Transverse colon (tissue), 4 donors: ENCODE measurements around the gene TTC28. TPM values are rescaled to one million over a fixed set of nuclear protein-coding genes. Genes with fewer than 3 reads are reported as not detected.

ENCODE experiments used
- DNase-seq: peaks from one replicate; pipeline ENCODE4 v3.0.0-alpha.2; 2019
- H3K27ac ChIP-seq, 4 donors: fragments of 200-600 bp; sonication (generic); 2 replicates each; pipeline ENCODE4 v1.5.1; 2016 to 2018; ENCODE audit warnings: inconsistent platforms in 4 of 4
- H3K27me3 ChIP-seq: fragments of 200-600 bp; sonication (generic); 2 replicates; pipeline ENCODE4 v1.5.1; 2017; ENCODE audit warnings: inconsistent platforms
- H3K36me3 ChIP-seq, 4 donors: fragments of 200-600 bp; sonication (generic); 2 replicates each; pipeline ENCODE4 v1.5.1; 2017 to 2019; ENCODE audit warnings: inconsistent platforms in 4 of 4
- H3K4me1 ChIP-seq, 4 donors: fragments of 200-600 bp; sonication (generic); 2 replicates each; pipeline ENCODE4 v1.5.1; 2017 to 2020; ENCODE audit warnings: inconsistent platforms in 4 of 4
- H3K4me3 ChIP-seq, 4 donors: fragments of 200-600 bp; sonication (generic); 1 replicate in 1 of 4; 2 replicates in 3 of 4; pipeline versions ENCODE4 v1.5.1 to v1.6.1; 2017 to 2019; ENCODE audit warnings: inconsistent platforms in 4 of 4
- H3K9me3 ChIP-seq, 2 donors: fragments of 200-600 bp; sonication (generic); 2 replicates each; pipeline ENCODE4 v1.5.1; 2017 to 2019; ENCODE audit warnings: inconsistent platforms in 2 of 2
- EP300 ChIP-seq: sonication (generic); formaldehyde crosslinking; IDR thresholded peaks from one replicate; pipeline ENCODE4 v1.6.1; 2017; ENCODE audit warnings: antibody characterized with exemption, low read depth
- POLR2A ChIP-seq: fragments of 450-650 bp; IDR thresholded peaks from one replicate; pipeline ENCODE4 v1.6.1; 2016; ENCODE audit warnings: antibody characterized with exemption, mild to moderate bottlenecking, moderate library complexity
- POLR2AphosphoS5 ChIP-seq, 3 donors: sonication (generic); formaldehyde crosslinking; IDR thresholded peaks; one replicate each; pipeline ENCODE4 v1.6.1; 2016; ENCODE audit warnings: antibody characterized with exemption in 3 of 3
- WGBS, 2 donors: methylation state at CpG; one replicate each; pipeline ENCODE4 v1.1.5; 2018; ENCODE audit warnings: low coverage in 1 of 2; 5-methylcytosine and 5-hydroxymethylcytosine counted together
- in situ Hi-C, 4 donors: fragments of 200-750 bp; cut with MboI; loops; one replicate each; pipeline versions ENCODE4 v1.15.0 to v1.15.1; 2017; ENCODE audit warnings: low sequenced_read_pairs in 3 of 4, low pct_ligation_motif_present in 1 of 4, low pct_unique_long_range_greater_than_20kb in 1 of 4
- intact Hi-C: fragments of 100-400 bp; cut with DNase I; formaldehyde crosslinking; loops from one replicate; pipeline ENCODE4 v1.15.1; 2023; ENCODE audit warnings: low total_unique reads
- total RNA-seq, 4 donors: library from RNA; depleted of rRNA; stranded (reverse); fragments of >200 nt; gene quantifications; one replicate each; pipeline ENCODE4 v1.1.0, GENCODE V29; 2016
- TF ChIP-seq, protein P1 (sequence below), 5 experiments: fragments of 200-600 bp in 3 of 5; fragments of 450-650 bp in 2 of 5; sonication (generic) in 3 of 5; IDR thresholded peaks; 1 replicate in 2 of 5; 2 replicates in 3 of 5; pipeline ENCODE4 v1.5.1; 2016 to 2017; ENCODE audit warnings: antibody characterized with exemption in 5 of 5, inconsistent platforms in 3 of 5, mild to moderate bottlenecking in 2 of 5, moderate library complexity in 1 of 5

The TTC28 gene
- total RNA-seq, 4 donors from 2014 or later: 7.6 to 84.2 (median 12.4) TPM

DNA sequence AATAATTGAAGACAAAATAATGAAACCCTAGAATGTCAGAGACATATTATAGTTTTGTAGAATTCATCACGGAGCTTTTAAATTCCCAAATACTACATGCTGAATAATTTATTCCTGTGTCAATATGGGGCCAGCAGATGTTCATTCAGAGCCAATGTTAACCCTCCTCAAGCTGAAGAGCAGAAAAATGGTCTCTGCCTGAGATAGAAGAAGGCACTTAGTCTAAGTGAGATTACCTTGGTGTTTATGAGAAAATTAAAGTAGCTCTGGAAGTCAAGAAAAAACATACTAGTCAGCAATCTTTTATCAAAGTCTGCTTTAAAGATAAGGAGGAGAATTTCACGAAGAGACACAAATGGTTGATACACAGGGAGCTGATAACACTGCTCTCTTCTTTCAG, 328.2 kb downstream of the TTC28 start:
- intact Hi-C loops: no loop called here
- Histone ChIP-seq H3K4me1 (no peaks in the 10 kb centered on the region), H3K27ac (no peak overlapping the region), H3K4me3 (no peak overlapping the region), H3K36me3 (no peaks in the 10 kb centered on the region), H3K9me3 (no peaks in the 10 kb centered on the region), H3K27me3 (no peaks in the 10 kb centered on the region)
- WGBS, 2 donors: 69 to 71% methylated on average over 2 of the region's 2 CpGs
- DNase-seq: no peak
- no peak for TF ChIP-seq POLR2AphosphoS5 (IDR thresholded peaks at IDR 0.05)
- TF ChIP-seq, protein P1, sequence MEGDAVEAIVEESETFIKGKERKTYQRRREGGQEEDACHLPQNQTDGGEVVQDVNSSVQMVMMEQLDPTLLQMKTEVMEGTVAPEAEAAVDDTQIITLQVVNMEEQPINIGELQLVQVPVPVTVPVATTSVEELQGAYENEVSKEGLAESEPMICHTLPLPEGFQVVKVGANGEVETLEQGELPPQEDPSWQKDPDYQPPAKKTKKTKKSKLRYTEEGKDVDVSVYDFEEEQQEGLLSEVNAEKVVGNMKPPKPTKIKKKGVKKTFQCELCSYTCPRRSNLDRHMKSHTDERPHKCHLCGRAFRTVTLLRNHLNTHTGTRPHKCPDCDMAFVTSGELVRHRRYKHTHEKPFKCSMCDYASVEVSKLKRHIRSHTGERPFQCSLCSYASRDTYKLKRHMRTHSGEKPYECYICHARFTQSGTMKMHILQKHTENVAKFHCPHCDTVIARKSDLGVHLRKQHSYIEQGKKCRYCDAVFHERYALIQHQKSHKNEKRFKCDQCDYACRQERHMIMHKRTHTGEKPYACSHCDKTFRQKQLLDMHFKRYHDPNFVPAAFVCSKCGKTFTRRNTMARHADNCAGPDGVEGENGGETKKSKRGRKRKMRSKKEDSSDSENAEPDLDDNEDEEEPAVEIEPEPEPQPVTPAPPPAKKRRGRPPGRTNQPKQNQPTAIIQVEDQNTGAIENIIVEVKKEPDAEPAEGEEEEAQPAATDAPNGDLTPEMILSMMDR (IDR thresholded peaks at IDR 0.05): no peak
- no peak for TF ChIP-seq EP300
- no peak for TF ChIP-seq POLR2A
- in situ Hi-C loops: no loop called here

DNA sequence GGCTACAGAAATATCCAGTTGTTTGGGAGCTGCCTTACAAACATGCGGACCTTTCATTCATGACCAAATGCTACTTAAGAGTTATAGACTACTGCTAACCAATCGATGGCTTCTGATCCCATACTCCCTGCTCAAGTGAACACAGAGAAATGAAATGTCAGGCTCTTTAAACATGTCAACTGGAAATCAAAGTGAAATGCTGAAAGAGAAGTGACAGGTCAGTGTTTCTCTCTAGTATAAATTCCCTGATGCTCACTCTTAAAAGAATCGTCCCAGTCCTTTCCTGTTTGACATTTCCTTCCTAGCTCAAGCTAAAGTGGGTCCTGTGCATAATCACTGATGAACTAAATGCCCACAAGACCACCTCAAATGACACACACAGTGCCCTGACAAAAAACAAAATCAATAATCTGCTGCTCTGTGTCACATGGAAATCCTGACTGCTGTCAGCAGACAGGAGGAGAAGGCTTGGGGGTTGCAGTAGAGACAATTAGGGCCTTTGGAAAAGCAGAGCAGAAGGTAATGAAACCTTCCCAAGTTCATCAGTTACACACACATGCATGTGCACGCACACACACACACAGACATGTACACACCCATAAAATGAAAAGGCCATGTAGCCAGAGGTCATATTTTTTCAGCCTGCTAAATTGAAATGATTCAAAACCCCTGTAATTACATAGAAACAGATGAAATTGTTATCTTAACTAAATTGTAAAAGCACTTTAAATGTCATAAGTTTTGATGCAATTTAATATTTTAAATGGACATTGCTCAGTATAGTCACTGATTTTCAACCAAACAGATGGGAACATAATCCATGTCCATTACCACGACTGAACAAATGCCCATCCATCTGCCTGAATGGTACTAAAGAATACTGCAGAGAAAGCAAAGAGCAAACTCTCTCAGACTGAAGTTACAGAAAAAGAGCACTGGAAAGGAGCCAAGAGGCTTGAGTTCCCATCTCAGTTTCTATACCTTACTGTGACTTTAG, 330.7 kb downstream of the TTC28 start:
- no peaks in the 10 kb centered on the region for H3K36me3 ChIP-seq
- no peak overlapping the region for H3K27ac ChIP-seq
- intact Hi-C loops: no loop called here
- 67 to 90% methylated on average over 2 to 5 of the region's 5 CpGs for WGBS, 2 donors
- TF ChIP-seq, protein P1 (IDR thresholded peaks at IDR 0.05): no peak
- no peak for TF ChIP-seq EP300
- no peaks in the 10 kb centered on the region for H3K27me3 ChIP-seq
- peaks cover 0 to 5% (median 0%) of the 10 kb centered on the region in 4 donors for H3K4me1 ChIP-seq
- DNase-seq: no peak
- in situ Hi-C loops: no loop called here
- H3K4me3 ChIP-seq: no peak overlapping the region
- H3K9me3 ChIP-seq: no peaks in the 10 kb centered on the region

DNA sequence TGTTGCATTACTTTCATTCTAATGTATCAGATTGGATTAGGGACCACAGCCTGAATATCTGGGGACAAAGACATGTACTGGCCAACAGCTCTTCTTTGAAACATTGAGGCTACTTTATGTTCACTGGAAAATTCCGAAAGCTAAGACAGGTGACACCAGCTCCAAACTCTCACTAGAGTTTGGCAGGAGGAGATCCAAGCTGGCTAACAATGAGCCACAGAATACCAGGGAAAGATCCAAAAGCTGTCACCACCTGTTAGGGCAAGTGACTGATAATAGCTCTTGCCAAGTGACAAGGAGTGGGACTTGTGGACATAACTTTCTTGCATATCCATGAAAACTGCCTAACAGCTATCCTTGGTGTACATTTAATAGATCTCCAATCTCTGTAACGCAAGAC, 333.3 kb downstream of the TTC28 start:
- Histone ChIP-seq H3K4me3 (no peak overlapping the region), H3K36me3 (no peaks in the 10 kb centered on the region), H3K27ac (no peak overlapping the region), H3K4me1 (peaks cover 0 to 5% (median 0%) of the 10 kb centered on the region in 4 donors), H3K27me3 (no peaks in the 10 kb centered on the region), H3K9me3 (no peaks in the 10 kb centered on the region)
- whole genome bisulfite sequencing, 2 donors: 62 to 100% methylated on average over 1 to 2 of the region's 2 CpGs
- in situ Hi-C loops (no loop called here), intact Hi-C loops (no loop called here)
- TF ChIP-seq POLR2A (no peak), POLR2AphosphoS5 (IDR thresholded peaks at IDR 0.05) (no peak), EP300 (no peak)
- TF ChIP-seq, protein P1 (IDR thresholded peaks at IDR 0.05): no peak
- DNase-seq: no peak

DNA sequence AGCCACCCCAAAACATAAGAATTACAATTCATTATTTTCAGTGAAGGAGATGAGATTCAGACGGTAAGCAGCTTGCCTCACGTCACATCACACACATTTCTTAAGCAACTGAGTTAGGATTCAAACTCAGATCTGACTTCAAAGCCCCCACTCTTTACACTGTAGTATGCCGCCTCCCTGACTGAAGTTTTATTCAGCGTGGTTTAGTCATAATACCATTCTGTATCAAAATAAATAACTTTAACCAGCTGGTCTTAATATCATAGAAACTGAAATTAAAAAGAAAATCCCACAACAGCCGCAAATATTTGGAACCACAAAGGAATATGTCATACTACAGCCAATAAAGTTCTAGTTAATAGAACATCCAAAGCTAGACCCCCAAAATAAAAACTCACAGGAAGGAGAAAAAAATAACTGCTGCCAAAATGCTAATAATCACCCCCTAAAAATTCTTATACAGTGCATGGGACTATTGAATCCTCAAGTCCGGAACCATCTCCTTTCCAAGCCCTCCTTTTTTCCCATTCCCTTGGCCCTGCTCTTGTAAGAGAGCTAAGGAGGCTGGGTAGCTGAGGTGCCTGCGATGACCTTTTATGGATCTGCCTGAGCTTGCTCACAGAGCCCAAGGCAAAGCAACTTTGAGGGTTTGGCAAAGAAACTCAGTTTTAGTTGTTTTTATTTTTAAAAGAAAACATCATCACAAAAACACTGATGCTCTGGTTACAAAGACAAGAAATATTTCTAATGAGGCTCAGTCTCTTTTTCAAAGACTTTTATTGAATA, 334.5 kb downstream of the TTC28 start:
- in situ Hi-C loops: no loop called here
- intact Hi-C loops: no loop called here
- WGBS, 2 donors: 70 to 84% methylated on average over 7 of the region's 7 CpGs
- TF ChIP-seq POLR2A (no peak), EP300 (no peak), POLR2AphosphoS5 (IDR thresholded peaks at IDR 0.05) (no peak)
- TF ChIP-seq, protein P1 (IDR thresholded peaks at IDR 0.05): no peak
- H3K27ac ChIP-seq: peak overlapping the region in 1 of 4 donors; percentile 11
- no peak overlapping the region for H3K4me3 ChIP-seq
- no peaks in the 10 kb centered on the region for H3K27me3 ChIP-seq
- H3K4me1 ChIP-seq: peaks cover 0 to 5% (median 0%) of the 10 kb centered on the region in 4 donors
- DNase-seq: no peak
- H3K9me3 ChIP-seq: no peaks in the 10 kb centered on the region
- no peaks in the 10 kb centered on the region for H3K36me3 ChIP-seq
